Measurements from ENCODE around the gene SCGB1D4.

DNA sequence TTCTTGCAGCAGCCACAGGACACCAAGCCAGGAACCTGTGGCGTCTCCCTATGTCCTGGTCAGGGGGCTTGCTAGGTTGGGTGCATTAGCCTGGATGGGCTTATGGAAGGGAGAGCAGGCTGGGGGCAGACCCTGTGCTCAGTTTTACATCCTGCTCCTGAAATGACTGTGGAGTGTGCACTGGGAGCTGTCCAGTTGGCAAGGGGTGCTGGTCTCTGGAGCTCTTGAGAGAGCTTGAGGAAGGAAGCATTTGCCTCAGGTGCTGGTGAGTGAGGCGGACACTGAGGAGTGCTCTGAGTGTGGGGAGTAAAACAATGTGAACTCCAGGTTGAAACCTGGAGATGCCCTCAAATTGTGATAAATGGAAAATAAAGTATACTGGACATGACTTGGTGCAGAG, 3.4 kb downstream of the SCGB1D4 start:
- TF ChIP-seq CTCF (tag by site-specific recombination; IDR thresholded peaks at IDR 0.05) (no peak), ZNF416 (tag by site-specific recombination; IDR thresholded peaks at IDR 0.05) (no peak)
